Measurements from ENCODE around the gene KCNQ1OT1. TPM values are rescaled to one million over a fixed set of nuclear protein-coding genes. Genes with fewer than 3 reads are reported as not detected.

KCNQ1OT1 gene
- total RNA-seq, 2 donors from 2014 or later = 0.26 to 0.35 TPM

DNA sequence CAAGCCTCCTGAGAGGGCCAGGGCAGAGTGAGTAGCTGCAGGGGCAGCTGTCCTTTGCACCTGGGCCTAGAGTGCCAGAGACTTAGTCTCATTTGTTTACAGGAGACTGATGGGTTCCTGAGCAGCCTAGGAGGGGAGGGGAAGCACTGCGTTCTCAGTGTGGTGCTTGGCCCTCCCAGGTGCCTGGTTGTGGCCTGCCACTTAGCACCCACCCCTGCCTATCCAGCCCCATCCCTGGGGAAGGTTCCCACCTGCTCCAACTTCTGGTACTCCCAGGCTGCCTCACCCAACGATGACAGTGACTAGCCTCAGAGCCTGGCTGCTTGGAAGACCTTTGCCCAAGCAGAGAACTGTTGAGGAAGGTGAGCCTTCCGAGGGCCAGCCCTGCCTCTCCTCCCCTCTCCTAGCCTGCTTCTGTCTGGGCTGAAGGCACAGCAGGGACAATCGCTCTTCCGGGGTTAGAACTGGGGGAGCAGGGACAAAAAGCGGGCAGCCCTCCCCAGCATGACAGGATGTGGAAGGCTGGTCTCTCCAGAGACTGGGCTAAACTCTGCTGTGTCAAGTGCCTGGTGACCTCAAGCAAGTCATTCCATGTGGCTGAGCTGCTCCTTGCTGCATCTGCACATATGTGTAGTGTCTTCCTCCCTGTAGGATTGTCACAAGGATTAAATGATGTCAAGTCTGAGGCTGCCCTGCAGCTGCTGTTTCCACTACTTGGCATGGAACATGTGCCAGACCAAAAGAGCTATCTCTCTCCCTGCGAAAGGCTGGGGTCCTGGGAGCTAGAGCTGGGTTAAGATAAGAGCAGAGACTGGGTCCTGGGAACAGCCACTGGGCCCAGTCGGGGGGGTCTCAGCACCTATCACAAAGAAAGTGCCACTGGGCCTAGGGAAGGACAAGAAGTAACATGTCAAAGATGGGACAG, 9.9 kb downstream of the KCNQ1OT1 start:
- no peak for DNase-seq

DNA sequence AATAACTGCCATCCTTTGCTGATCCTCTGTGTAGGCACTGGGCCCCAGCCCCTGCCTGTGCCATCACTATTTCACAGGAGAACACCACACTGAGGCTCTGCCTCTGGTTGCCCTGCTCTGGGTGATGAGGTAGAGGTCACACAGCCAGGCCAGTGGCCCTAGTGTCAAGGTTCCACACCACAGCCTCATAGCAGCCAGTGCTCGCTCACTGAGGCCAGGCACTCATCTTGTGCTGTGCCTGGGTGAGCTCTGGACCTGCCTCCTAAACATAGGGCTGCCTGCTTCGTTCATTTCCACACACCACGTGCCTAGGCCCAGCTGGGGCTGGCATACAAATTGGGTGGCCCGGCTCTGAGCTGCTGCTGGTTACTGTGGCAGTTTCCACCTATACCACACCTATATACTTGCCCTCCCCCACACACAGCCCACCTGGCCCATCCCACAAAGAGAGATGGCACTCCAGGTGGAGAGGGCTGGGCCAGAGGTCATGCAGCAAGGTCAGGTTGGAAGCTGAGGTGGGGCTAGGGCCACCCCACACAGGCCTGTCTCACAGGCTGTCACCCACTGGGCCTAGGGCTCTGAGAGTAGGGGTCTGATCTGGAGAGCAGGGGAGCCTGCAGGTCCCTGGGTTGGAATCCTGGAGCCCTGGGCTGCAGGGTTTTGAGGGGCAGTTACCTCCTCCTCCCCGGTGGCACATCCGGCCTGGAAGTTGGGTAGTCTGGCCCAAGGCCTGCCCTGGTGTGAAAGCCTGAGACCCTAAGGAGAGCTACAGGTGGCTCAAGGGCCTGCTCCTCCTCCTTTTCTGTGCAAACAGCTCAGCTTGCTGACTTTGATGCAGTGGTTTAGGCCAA, 11.2 kb downstream of the KCNQ1OT1 start:
- Mint-ChIP-seq H3K4me1 (ENCODE audit: low read depth) (no peaks in the 10 kb centered on the region), H3K27ac (no peak overlapping the region), H3K9me3 (no peaks in the 10 kb centered on the region), H3K36me3 (ENCODE audit: insufficient read depth in 2 of 2) (no peaks in the 10 kb centered on the region), H3K27me3 (ENCODE audit: low read depth) (no peaks in the 10 kb centered on the region), H3K4me3 (no peak overlapping the region)
- ATAC-seq (replicated peaks in 1 of 2) (no peak), DNase-seq (no peak)

More for the DNA sequence above, 9.9 kb downstream of the KCNQ1OT1 start:
- Mint-ChIP-seq H3K36me3 (ENCODE audit: insufficient read depth in 2 of 2) (no peaks in the 10 kb centered on the region), H3K4me3 (no peak overlapping the region), H3K4me1 (ENCODE audit: low read depth) (no peaks in the 10 kb centered on the region), H3K27ac (no peak overlapping the region), H3K27me3 (ENCODE audit: low read depth) (no peaks in the 10 kb centered on the region), H3K9me3 (no peaks in the 10 kb centered on the region)
- ATAC-seq (replicated peaks in 1 of 2) = no peak

DNA sequence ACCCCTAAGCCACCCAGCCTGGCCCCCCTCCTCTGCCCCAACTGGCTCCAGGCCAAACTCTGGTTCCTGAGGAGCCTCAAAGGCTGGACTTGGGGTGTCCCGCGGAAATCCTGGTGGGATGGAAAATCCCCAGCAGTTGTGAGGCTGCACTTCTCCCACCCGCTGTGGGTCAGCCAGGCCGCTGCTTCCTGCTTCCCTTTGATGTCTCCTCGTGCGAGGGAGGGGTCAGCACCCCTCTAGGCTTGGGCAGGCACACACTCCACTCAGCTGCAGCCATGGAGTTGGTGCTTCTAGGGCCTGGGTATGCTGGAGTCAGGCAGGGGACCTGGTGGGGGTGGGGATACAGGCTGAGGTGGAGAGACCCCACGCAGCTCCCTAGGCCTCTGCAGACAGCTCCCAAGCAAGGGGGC, 12.0 kb downstream of the KCNQ1OT1 start:
- ATAC-seq (replicated peaks in 1 of 2) = no peak
- Mint-ChIP-seq H3K9me3 (no peaks in the 10 kb centered on the region), H3K27me3 (ENCODE audit: low read depth) (no peaks in the 10 kb centered on the region), H3K36me3 (ENCODE audit: insufficient read depth in 2 of 2) (no peaks in the 10 kb centered on the region), H3K4me3 (no peak overlapping the region), H3K27ac (no peak overlapping the region), H3K4me1 (ENCODE audit: low read depth) (no peaks in the 10 kb centered on the region)
- DNase-seq = no peak

DNA sequence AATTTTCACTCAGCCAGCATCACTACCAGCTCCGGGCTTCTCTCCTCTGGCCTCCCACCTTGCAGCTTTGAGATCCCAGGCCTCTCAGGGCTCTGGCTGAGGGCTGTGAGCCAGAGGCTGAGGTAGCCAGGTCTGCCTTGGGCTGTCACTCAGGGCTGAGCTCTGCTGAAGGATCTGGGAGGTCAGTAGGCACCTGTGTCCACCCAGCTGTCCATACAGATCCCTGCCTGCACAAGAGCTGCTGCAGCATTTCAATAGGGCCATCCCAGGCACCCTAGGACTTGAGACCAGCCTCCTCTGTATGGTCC, 12.6 kb downstream of the KCNQ1OT1 start:
- Mint-ChIP-seq H3K27ac (no peak overlapping the region), H3K27me3 (ENCODE audit: low read depth) (no peaks in the 10 kb centered on the region), H3K4me3 (no peak overlapping the region), H3K4me1 (ENCODE audit: low read depth) (no peaks in the 10 kb centered on the region), H3K9me3 (no peaks in the 10 kb centered on the region), H3K36me3 (ENCODE audit: insufficient read depth in 2 of 2) (no peaks in the 10 kb centered on the region)
- no peak for ATAC-seq (replicated peaks in 1 of 2)
- DNase-seq = no peak

DNA sequence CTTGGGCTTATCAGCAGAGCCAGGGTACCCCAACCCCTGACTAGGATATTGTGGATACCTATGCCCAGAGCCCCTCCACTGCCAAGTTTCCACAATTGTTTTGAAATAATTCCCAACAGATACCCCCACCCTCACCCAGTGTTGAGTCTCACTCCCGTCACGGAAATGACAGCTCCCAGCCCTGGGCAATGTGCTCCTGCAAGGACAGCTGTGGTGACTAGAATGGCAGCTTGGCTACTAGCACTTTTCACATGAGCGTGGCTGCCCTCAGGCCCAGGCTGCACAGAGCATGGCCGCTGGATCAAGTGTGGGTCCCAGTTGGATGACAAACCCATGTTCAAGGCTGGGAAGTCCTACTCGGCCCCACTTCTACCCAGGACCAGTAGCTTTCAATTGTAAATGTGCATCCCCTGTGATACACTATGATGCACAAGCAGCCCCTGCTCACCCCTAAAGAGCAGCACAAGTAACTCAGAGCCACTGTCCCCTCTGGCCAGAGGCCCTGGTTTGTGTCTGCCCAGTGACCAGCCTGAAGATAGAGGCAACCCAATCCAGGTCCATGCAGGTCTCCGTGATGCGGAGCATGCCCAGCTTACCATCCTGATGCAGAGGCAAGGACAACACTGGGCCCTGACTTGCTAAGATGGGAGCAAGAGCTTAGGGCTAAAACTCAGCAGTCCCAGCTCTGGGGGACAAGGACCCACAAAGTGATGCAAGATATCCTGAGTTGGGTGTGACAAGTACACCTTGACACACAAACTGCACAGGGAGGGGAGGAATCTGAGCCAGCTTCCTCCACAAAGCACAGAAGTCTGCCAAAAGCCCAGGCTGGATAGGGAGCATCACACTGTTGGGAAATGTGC, 13.2 kb downstream of the KCNQ1OT1 start:
- ATAC-seq (replicated peaks in 1 of 2) = no peak
- Mint-ChIP-seq H3K4me3 (no peak overlapping the region), H3K27ac (no peak overlapping the region), H3K4me1 (ENCODE audit: low read depth) (no peaks in the 10 kb centered on the region), H3K36me3 (ENCODE audit: insufficient read depth in 2 of 2) (no peaks in the 10 kb centered on the region), H3K27me3 (ENCODE audit: low read depth) (no peaks in the 10 kb centered on the region), H3K9me3 (no peaks in the 10 kb centered on the region)
- DNase-seq = no peak

DNA sequence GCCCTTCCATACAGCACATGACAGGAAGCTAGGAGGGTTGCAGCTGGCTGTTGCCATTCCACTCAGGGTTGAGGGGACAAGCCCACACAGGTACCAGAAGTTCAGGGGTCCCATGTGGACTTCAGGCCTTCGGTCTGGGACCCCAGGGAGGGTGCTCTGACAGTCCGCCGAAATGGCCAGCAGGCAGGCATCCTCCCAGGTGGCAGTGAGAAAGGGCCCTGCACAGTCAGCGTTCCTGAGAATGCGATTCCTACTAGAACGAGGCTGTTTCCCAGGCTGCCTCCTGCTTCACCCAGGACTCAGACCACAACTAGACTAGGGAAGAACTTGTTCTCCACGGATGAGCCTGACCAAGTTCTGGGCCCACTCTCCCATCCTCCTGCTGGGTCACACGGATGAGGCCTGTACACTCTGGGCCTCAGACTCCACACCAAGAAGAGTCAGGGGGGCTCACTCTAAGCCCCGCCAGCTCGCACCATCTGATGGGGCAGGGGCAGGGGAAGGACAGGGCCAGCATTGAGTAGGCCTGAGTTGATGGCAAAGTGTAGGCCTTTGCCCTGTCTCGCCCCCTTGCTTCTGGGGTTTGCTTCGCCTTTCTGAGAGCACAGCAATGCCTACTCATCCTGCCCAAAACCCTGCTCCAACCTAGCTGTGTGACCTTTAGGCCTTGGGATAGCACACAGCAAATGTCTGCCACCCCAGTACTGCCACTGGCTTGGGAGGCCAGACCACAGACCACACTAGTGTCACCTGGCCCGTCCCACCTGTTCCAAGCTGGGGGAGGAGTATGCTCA, 14.0 kb downstream of the KCNQ1OT1 start:
- Mint-ChIP-seq H3K9me3 (no peaks in the 10 kb centered on the region), H3K27me3 (ENCODE audit: low read depth) (no peaks in the 10 kb centered on the region), H3K36me3 (ENCODE audit: insufficient read depth in 2 of 2) (no peaks in the 10 kb centered on the region), H3K27ac (no peak overlapping the region), H3K4me3 (no peak overlapping the region), H3K4me1 (ENCODE audit: low read depth) (no peaks in the 10 kb centered on the region)
- ATAC-seq (replicated peaks in 1 of 2) = no peak
- DNase-seq = no peak

DNA sequence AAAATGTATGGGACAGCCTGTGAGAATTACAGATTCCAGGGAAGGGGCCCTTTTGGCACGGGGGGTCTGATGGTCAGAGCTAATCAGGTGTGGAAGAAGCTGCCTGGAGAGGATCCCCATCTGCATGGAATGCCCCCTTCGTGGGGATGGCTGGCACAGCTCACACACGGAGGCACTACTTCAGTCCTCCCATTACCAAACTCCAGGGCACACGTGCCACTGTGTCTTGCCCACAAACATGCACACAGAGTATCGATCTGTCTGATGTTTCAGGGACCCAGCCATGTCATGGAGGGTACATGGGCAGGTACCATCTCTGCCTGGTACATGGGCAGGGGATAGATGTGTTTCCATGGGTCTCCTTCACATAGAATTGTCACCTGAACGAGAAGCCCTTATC, 14.7 kb downstream of the KCNQ1OT1 start:
- H3K27me3 Mint-ChIP-seq (ENCODE audit: low read depth) = no peaks in the 10 kb centered on the region
- H3K9me3 Mint-ChIP-seq = no peaks in the 10 kb centered on the region
- ATAC-seq (replicated peaks in 1 of 2) (no peak), DNase-seq (no peak)
- H3K27ac Mint-ChIP-seq = no peak overlapping the region
- no peaks in the 10 kb centered on the region for H3K4me1 Mint-ChIP-seq (ENCODE audit: low read depth)
- H3K4me3 Mint-ChIP-seq = no peak overlapping the region
- no peaks in the 10 kb centered on the region for H3K36me3 Mint-ChIP-seq (ENCODE audit: insufficient read depth in 2 of 2)

DNA sequence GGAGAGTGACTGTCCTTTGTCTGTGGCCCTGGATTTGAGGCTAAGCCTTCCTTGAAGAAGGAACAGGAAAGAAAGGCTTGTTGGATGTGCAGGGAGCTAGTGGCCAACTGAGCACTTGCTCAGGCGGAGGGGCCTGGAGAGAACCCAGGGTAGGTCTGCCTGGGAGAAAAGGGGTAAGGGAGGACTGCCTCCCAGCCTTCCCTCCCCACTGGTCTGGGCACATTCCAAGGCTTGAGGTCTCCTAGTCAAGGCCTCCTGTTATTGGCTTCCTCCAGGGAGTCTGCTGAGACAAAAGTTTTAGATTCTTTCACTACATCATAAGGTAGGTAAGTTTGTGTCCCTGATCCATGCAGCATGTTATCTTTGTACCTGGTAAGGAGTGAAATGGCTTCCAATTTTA, 15.2 kb downstream of the KCNQ1OT1 start:
- no peak overlapping the region for H3K27ac Mint-ChIP-seq
- no peaks in the 10 kb centered on the region for H3K27me3 Mint-ChIP-seq (ENCODE audit: low read depth)
- H3K36me3 Mint-ChIP-seq (ENCODE audit: insufficient read depth in 2 of 2) = no peaks in the 10 kb centered on the region
- H3K4me1 Mint-ChIP-seq (ENCODE audit: low read depth) = peaks cover 1% of the 10 kb centered on the region
- H3K9me3 Mint-ChIP-seq = no peaks in the 10 kb centered on the region
- no peak overlapping the region for H3K4me3 Mint-ChIP-seq
- ATAC-seq (replicated peaks in 1 of 2) (no peak), DNase-seq (no peak)

DNA sequence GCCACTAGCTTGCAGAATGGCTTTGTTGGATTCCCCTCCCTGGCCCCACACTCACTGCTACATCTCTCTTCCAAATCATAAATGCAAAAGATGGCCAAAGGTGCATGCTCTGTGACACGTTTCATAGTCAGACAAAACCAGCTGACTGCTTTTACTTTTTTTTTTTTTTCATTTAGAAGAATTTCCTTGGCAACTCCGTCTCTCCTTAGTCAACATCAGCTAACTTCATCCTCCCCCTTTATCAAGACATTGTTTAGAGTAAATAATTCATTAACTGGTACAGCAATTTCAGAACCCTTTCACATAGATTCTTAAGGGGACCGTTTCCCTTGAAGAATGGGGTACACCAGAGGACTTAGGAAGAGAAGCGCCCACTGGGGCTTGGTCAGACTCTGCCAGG, 16.0 kb downstream of the KCNQ1OT1 start:
- no peaks in the 10 kb centered on the region for H3K9me3 Mint-ChIP-seq
- H3K27me3 Mint-ChIP-seq (ENCODE audit: low read depth) = no peaks in the 10 kb centered on the region
- H3K4me1 Mint-ChIP-seq (ENCODE audit: low read depth) = peaks cover 7% of the 10 kb centered on the region
- no peak for ATAC-seq (replicated peaks in 1 of 2)
- DNase-seq = no peak
- no peak overlapping the region for H3K27ac Mint-ChIP-seq
- H3K36me3 Mint-ChIP-seq (ENCODE audit: insufficient read depth in 2 of 2) = no peaks in the 10 kb centered on the region
- no peak overlapping the region for H3K4me3 Mint-ChIP-seq

DNA sequence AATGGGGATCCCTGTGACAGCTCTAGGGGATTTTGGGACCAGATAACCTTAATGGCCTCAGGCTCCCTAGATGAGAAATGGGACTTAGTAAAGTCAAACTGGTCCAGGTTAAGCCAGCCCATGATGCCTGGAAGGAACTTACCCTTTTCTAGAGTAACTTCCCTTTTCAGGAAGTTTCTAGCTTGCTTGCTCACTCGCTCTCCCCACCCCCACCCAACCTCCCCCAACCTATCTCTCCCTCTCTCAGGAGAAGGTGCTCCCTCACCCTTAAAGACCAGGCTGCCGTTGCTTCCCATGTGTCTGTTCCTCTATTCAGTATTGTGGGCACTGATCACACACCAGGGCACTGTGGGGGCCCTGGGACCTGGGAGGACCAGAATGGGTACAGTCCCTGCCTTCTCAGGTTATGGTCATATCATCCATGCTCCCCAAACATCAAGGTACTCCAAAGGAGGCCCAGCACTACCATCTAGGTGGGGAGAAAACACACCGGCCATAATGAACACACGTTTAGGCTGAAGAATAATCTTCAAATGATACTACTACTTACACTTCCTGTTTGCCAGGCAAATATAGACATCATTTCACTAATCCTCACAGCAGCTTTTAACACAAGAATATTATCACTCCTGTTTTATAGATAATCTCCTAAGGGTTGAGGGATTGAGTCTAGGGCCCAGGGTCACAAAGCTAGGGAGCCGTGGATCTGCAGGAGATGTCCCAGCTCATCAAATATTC, 18.2 kb downstream of the KCNQ1OT1 start:
- ATAC-seq (replicated peaks in 1 of 2) = no peak
- no peaks in the 10 kb centered on the region for H3K27me3 Mint-ChIP-seq (ENCODE audit: low read depth)
- no peaks in the 10 kb centered on the region for H3K36me3 Mint-ChIP-seq (ENCODE audit: insufficient read depth in 2 of 2)
- DNase-seq = no peak
- peaks cover 7% of the 10 kb centered on the region for H3K4me1 Mint-ChIP-seq (ENCODE audit: low read depth)
- no peaks in the 10 kb centered on the region for H3K9me3 Mint-ChIP-seq
- H3K27ac Mint-ChIP-seq = no peak overlapping the region
- no peak overlapping the region for H3K4me3 Mint-ChIP-seq

DNA sequence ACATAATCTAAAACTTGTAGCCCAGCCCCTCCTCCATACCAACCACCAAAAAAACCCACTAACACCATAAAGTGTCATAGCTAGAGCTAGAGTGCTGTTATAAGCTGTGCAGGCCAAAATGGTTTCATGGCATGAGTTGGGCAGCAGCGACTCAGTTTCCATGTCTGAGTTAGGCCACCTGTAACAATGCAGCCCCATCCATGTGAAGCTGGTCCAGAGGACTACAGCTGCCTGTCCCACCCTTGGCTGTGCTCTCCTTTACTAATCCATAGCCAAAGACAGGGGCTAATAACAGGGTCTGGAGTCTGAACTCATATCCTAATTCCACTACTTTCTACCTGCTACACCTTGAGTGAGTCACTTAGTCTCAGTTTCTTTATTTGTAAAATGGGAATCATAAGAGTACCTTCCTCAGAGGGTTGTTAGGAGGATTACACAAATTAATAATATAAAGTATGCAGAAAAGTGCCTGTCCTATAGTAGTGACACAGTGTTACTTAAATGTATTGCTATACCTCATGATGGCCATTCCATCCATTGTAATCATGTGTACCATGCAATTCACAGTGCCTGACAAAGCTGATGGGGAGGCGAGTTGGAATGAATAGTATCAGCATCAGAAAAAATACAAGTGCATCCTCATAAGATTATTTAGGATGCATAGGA, 20.6 kb downstream of the KCNQ1OT1 start:
- Mint-ChIP-seq H3K27me3 (ENCODE audit: low read depth) (no peaks in the 10 kb centered on the region), H3K4me1 (ENCODE audit: low read depth) (peaks cover 7% of the 10 kb centered on the region), H3K27ac (no peak overlapping the region), H3K4me3 (no peak overlapping the region), H3K36me3 (ENCODE audit: insufficient read depth in 2 of 2) (no peaks in the 10 kb centered on the region), H3K9me3 (no peaks in the 10 kb centered on the region)
- DNase-seq (no peak), ATAC-seq (replicated peaks in 1 of 2) (peak in 1 of 2 donors; percentile 17)
